Left lung (tissue), 10 donors: ENCODE data around the gene TNFRSF13B. TPM values are rescaled to one million over a fixed set of nuclear protein-coding genes. Genes with fewer than 3 reads are reported as not detected.

Experiments
- ATAC-seq: fragments of 200-7000 bp; cut with Tn5 transposase; one replicate; pipeline ENCODE4 v1.9.1; 2020; ENCODE audit warnings: moderate library complexity
- DNase-seq, 4 donors: peaks; one replicate each; pipeline ENCODE4 v3.0.0-alpha.2; 2013 to 2020
- H3K27ac ChIP-seq, 2 donors: fragments of 200-600 bp; sonication (generic) in 1 of 2; one replicate each; pipeline versions ENCODE4 v1.5.0 to v1.8.0; 2020 to 2021
- H3K27me3 ChIP-seq, 2 donors: fragments of 200-600 bp; sonication (generic) in 1 of 2; one replicate each; pipeline versions ENCODE4 v1.5.0 to v1.8.0; 2020 to 2021
- H3K36me3 ChIP-seq, 2 donors: fragments of 200-600 bp; sonication (generic) in 1 of 2; one replicate each; pipeline versions ENCODE4 v1.5.0 to v1.8.0; 2020 to 2021
- H3K4me1 ChIP-seq, 2 donors: fragments of 200-600 bp; one replicate each; pipeline ENCODE4 v1.8.0; 2021
- H3K4me3 ChIP-seq, 2 donors: fragments of 200-600 bp; sonication (generic) in 1 of 2; one replicate each; pipeline versions ENCODE4 v1.5.0 to v1.8.0; 2020 to 2021; ENCODE audit warnings: mild to moderate bottlenecking in 1 of 2
- H3K9me3 ChIP-seq, 2 donors: fragments of 200-600 bp; sonication (generic) in 1 of 2; one replicate each; pipeline versions ENCODE4 v1.5.0 to v1.8.0; 2020 to 2021
- intact Hi-C, 2 donors: fragments of 100-400 bp; cut with DNase I; formaldehyde crosslinking; loops; one replicate each; pipeline versions ENCODE4 v1.11.2 to v1.14.2; 2022
- polyA plus RNA-seq, 6 donors: library from polyadenylated mRNA; unstranded; fragments of 120-200 nt; gene quantifications; one replicate each; pipeline ENCODE4 v1.2.1, GENCODE V29; 2013; ENCODE audit not compliant: insufficient read length in 6 of 6
- total RNA-seq, 2 donors: library from RNA; stranded (reverse); fragmentation: NEBNext Ultra II Directional; extraction: Animal tissue kit (Norgen Biotek cat#: 25700); gene quantifications; one replicate each; pipeline ENCODE4 v1.2.1, GENCODE V29; 2021
- TF ChIP-seq, protein P1 (sequence below), 2 donors: fragments of 200-600 bp; sonication (generic) in 1 of 2; IDR thresholded peaks; one replicate each; pipeline versions ENCODE4 v1.5.0 to v1.8.0; 2021; ENCODE audit warnings: antibody characterized with exemption in 2 of 2
- donor health status: DM: no; HTN: yes; CAD: no.
- donor health status: DM: no; HTN: no; CAD: no.

Gene TNFRSF13B
- total and polyA plus RNA-seq, 8 donors: 0.61 to 0.79 TPM; not detected in 6

DNA sequence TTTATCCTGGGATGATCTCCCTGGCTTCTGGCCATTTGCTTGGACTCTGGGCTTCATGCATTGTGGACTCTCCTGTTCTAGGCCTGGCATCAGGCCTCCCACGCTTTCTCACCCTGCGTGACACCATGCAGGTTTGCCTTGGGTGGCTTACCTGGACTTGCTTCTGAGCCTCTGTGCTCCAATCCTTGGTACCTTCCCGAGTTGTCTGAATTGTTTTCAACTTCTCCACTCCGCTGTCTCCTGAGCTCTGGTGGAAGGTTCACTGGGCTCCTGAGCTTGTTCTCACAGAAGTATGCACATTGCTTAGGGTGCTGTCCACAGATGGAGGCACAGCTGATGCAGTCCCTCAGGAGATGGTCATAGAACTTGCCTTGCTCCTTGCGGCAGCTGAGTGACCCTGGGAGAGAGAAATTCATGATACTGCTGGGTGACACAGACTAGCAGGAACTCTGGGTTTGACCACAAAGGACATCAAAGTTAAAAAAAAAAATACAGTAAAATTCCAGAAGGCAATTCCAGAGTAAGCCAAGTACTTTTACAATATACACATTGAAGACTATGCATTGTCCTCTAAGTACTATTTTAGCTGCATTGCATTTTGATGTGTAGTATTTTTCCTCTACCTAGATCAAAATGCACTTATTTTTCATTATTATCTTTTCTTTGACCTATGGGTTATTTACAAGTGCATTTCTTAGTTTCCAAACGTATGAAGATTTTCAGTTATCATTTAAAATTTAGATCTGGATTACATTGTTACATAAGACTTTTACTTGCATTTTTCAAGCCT is 23.1 kb downstream of the TNFRSF13B start:
- H3K36me3 ChIP-seq: no peaks in the 10 kb centered on the region
- H3K4me3 ChIP-seq: no peak overlapping the region
- intact Hi-C loops: no loop called here
- ATAC-seq: no peak
- TF ChIP-seq, protein P1, sequence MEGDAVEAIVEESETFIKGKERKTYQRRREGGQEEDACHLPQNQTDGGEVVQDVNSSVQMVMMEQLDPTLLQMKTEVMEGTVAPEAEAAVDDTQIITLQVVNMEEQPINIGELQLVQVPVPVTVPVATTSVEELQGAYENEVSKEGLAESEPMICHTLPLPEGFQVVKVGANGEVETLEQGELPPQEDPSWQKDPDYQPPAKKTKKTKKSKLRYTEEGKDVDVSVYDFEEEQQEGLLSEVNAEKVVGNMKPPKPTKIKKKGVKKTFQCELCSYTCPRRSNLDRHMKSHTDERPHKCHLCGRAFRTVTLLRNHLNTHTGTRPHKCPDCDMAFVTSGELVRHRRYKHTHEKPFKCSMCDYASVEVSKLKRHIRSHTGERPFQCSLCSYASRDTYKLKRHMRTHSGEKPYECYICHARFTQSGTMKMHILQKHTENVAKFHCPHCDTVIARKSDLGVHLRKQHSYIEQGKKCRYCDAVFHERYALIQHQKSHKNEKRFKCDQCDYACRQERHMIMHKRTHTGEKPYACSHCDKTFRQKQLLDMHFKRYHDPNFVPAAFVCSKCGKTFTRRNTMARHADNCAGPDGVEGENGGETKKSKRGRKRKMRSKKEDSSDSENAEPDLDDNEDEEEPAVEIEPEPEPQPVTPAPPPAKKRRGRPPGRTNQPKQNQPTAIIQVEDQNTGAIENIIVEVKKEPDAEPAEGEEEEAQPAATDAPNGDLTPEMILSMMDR (IDR thresholded peaks at IDR 0.05): no peak
- H3K4me1 ChIP-seq: no peaks in the 10 kb centered on the region
- no peak for DNase-seq
- H3K27me3 ChIP-seq: peaks cover 0 to 13% of the 10 kb centered on the region in 2 donors
- peaks cover 0 to 19% of the 10 kb centered on the region in 2 donors for H3K9me3 ChIP-seq
- no peak overlapping the region for H3K27ac ChIP-seq

DNA sequence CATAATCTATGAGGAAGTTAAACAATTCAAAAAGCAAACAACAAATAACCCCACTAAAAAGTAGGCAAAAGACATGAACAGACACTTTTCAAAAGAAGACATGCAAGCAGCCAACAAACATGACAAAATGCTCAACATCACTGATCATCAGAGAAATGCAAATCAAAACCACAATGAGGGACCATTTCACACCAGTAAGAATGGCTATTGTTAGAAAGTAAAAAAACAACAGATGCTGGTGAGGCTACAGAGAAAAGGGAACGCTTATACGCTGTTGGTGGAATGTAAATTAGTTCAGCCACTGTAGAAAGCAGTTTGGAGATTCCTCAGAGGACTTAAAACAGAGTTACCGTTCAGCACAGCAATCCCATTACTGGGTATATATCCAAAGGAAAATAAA is 24.4 kb downstream of the TNFRSF13B start:
- ATAC-seq (no peak), DNase-seq (no peak)
- Histone ChIP-seq H3K27me3 (peaks cover 0 to 8% of the 10 kb centered on the region in 2 donors), H3K9me3 (peaks cover 0 to 19% of the 10 kb centered on the region in 2 donors), H3K27ac (no peak overlapping the region), H3K36me3 (no peaks in the 10 kb centered on the region), H3K4me1 (no peaks in the 10 kb centered on the region), H3K4me3 (no peak overlapping the region)
- TF ChIP-seq, protein P1 (IDR thresholded peaks at IDR 0.05): no peak
- intact Hi-C loops: no loop called here

DNA sequence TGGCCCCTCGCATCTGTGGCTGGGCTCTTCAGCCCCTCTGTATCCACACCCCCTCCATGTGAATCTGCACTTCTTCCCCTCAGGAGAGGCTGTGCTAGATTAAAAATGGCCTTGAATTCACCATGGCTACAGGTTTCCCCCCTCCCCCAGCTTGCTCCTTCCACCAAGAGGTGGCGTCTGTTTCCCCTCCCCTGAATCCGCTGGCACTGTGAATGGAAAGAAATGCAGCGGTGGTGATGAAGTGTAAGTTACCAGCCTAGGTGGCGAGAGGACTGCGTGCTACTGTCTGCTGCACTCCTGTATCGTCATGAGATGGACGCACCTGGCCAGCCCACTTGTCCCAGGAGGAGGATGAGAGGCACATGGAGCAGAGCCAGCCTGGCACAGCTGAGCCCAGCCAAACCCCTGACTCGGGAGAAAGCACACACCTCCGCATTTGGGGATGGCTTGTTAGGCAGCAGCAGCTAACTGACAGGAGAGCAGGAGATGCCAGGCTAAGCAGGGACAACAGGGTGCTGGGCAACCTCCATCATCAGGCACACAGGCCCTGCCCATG is 26.2 kb downstream of the TNFRSF13B start:
- no peak for DNase-seq
- no peaks in the 10 kb centered on the region for H3K36me3 ChIP-seq
- H3K4me1 ChIP-seq: no peaks in the 10 kb centered on the region
- peaks cover 0 to 19% of the 10 kb centered on the region in 2 donors for H3K9me3 ChIP-seq
- intact Hi-C loops: no loop called here
- TF ChIP-seq, protein P1 (IDR thresholded peaks at IDR 0.05): no peak
- no peak for ATAC-seq
- H3K4me3 ChIP-seq: no peak overlapping the region
- H3K27me3 ChIP-seq: peaks cover 0 to 4% of the 10 kb centered on the region in 2 donors
- H3K27ac ChIP-seq: no peak overlapping the region

DNA sequence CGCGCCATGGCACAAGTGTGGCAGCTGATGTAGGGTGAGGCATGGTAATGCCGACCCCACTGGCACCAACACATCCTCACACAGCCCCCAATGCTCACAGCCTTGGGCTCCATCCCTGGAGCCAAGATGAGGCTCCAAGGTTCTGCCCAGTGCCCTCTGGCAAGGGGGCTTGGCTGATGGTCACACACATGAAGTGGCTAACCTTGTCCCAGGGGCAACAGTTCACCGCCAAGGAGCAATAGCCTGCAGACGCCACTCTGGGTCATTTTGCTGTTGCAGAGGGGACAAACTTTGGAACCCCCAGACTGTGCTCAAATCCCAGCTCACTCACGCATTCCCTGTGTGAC is 26.8 kb downstream of the TNFRSF13B start:
- Histone ChIP-seq H3K36me3 (no peaks in the 10 kb centered on the region), H3K4me1 (no peaks in the 10 kb centered on the region), H3K27ac (no peak overlapping the region), H3K4me3 (no peak overlapping the region), H3K27me3 (peaks cover 0 to 4% of the 10 kb centered on the region in 2 donors), H3K9me3 (peaks cover 0 to 19% of the 10 kb centered on the region in 2 donors)
- DNase-seq (no peak), ATAC-seq (no peak)
- TF ChIP-seq, protein P1 (IDR thresholded peaks at IDR 0.05): no peak
- intact Hi-C loops: no loop called here

DNA sequence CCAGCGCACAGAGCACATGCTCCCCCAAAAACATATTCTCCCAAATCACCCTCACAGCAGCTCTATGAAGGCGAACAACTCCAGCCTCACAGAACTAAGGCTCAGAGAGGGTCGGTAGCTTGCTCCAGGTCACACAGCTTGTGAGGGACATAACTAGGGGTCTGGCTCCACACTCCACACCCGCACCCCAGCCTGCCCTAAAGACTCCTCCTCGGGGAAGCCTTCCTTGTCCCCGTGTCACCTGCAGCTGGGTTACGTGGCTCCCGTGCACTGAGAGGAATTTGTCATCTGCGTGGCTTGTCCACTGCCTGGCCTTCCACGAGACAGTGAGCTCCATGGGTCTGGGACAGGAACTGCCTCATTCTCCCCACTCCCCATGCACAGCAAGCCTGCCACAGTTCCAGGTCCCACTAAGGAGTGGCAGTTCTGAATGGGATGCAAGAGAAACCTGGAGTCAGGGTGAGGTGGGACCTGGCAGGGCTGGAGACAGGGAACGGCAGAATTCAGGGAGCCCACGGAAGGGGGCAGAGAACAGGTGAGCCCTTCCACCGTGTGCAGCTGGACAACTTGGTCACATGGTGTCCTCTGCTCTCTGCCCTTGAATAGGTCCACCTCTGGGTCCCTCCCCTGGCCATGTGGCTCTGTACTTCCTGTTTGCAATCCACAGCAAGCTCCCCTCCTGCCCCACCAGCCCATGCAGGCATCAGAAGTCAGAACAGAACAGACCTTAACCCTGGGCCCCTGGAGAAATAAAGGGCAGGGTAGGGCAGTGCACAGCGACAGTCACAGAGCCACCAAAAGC is 27.4 kb downstream of the TNFRSF13B start:
- Histone ChIP-seq H3K4me1 (no peaks in the 10 kb centered on the region), H3K4me3 (no peak overlapping the region), H3K9me3 (peaks cover 0 to 16% of the 10 kb centered on the region in 2 donors), H3K36me3 (no peaks in the 10 kb centered on the region), H3K27ac (no peak overlapping the region), H3K27me3 (peaks cover 0 to 4% of the 10 kb centered on the region in 2 donors)
- intact Hi-C loops: no loop called here
- ATAC-seq (no peak), DNase-seq (no peak)
- TF ChIP-seq, protein P1 (IDR thresholded peaks at IDR 0.05): no peak
